Endodermal cell (in vitro differentiated cells): ENCODE data around the gene BLOC1S1. TPM values are rescaled to one million over a fixed set of nuclear protein-coding genes. Genes with fewer than 3 reads are reported as not detected.

Experiments used
- DNase-seq: peaks from one replicate; pipeline ENCODE4 v3.0.0-alpha.2; 2017
- H3K27ac ChIP-seq: 2 replicates; pipeline ENCODE4 v1.5.1; 2013; ENCODE audit warnings: mild to moderate bottlenecking, low read depth, low read length, moderate library complexity
- H3K27me3 ChIP-seq: 2 replicates; pipeline ENCODE4 v1.6.1; 2013; ENCODE audit warnings: mild to moderate bottlenecking, low read length, moderate library complexity; ENCODE audit not compliant: insufficient read depth, control insufficient read depth, poor library complexity, severe bottlenecking
- H3K36me3 ChIP-seq: 2 replicates; pipeline ENCODE4 v1.7.0; 2013; ENCODE audit warnings: mild to moderate bottlenecking, low read length, moderate library complexity; ENCODE audit not compliant: control insufficient read depth, insufficient read depth
- H3K4me1 ChIP-seq: one replicate; pipeline ENCODE4 v1.7.0; 2013; ENCODE audit warnings: low read length; ENCODE audit not compliant: control insufficient read depth, insufficient read depth
- H3K4me3 ChIP-seq: 2 replicates; pipeline ENCODE4 v1.5.1; 2013; ENCODE audit warnings: mild to moderate bottlenecking, low read length, moderate library complexity
- H3K9ac ChIP-seq: 2 replicates; pipeline ENCODE4 v1.6.1; 2013; ENCODE audit warnings: mild to moderate bottlenecking, low read length, moderate library complexity; ENCODE audit not compliant: poor library complexity, severe bottlenecking; ENCODE audit errors: extremely low read depth
- H3K9me3 ChIP-seq: 2 replicates; pipeline ENCODE4 v1.6.1; 2013; ENCODE audit warnings: mild to moderate bottlenecking, low read length, moderate library complexity; ENCODE audit not compliant: control insufficient read depth
- H3K27ac Mint-ChIP-seq: 2 replicates; pipeline ENCODE4 v1.8.0; 2020; ENCODE audit warnings: mixed read lengths
- H3K27me3 Mint-ChIP-seq: 2 replicates; pipeline ENCODE4 v1.8.0; 2021; ENCODE audit warnings: mild to moderate bottlenecking, mixed read lengths; ENCODE audit not compliant: insufficient read depth
- H3K36me3 Mint-ChIP-seq: 2 replicates; pipeline ENCODE4 v1.8.0; 2020; ENCODE audit warnings: low read depth, mixed read lengths
- H3K4me1 Mint-ChIP-seq: 2 replicates; pipeline ENCODE4 v1.8.0; 2020; ENCODE audit warnings: mixed read lengths
- H3K4me3 Mint-ChIP-seq: 2 replicates; pipeline ENCODE4 v1.8.0; 2020; ENCODE audit warnings: mild to moderate bottlenecking, moderate library complexity, mixed read lengths
- H3K9me3 Mint-ChIP-seq: 2 replicates; pipeline ENCODE4 v1.8.0; 2020; ENCODE audit warnings: mild to moderate bottlenecking, mixed read lengths
- WGBS, 2 experiments: methylation state at CpG; one replicate each; pipeline versions ENCODE4 v1.1.5 to v1.1.7; 2013; ENCODE audit warnings: missing lambda C conversion rate in 2 of 2, mixed read lengths in 1 of 2; ENCODE audit not compliant: insufficient coverage in 1 of 2, insufficient read length in 1 of 2; 5-methylcytosine and 5-hydroxymethylcytosine counted together
- total RNA-seq, 2 donors: library from RNA; stranded (reverse); fragmentation: NEBNext Ultra II Directional in 1 of 2; extraction: Animal tissue kit (Norgen Biotek cat#: 25700) in 1 of 2; gene quantifications; 2 replicates in 1 of 2; 3 replicates in 1 of 2; pipeline ENCODE4 v1.2.1, GENCODE V29; 2021
- TF ChIP-seq, protein P1 (sequence below): fragments of 200-600 bp; sonication (generic); conservative IDR thresholded peaks from 2 replicates; pipeline ENCODE4 v1.5.0; 2021; ENCODE audit warnings: antibody characterized with exemption, mild to moderate bottlenecking

Gene BLOC1S1
- total RNA-seq, 2 donors from 2014 or later: 95.1 to 102 TPM

- Histone ChIP-seq H3K4me3 (no peak overlapping the region), H3K9me3 (no peaks in the 10 kb centered on the region), H3K36me3 (no peaks in the 10 kb centered on the region), H3K27ac (no peak overlapping the region), H3K9ac (no peak overlapping the region), H3K4me1 (no peaks in the 10 kb centered on the region), H3K27me3 (no peaks in the 10 kb centered on the region)
- H3K27me3 Mint-ChIP-seq: no peaks in the 10 kb centered on the region
- H3K9me3 Mint-ChIP-seq: no peaks in the 10 kb centered on the region
- no peak overlapping the region for H3K4me3 Mint-ChIP-seq
- 96 to 100% methylated on average over 5 to 6 of the region's 6 CpGs for WGBS, 2 experiments
- no peak for DNase-seq
- TF ChIP-seq, protein P1, sequence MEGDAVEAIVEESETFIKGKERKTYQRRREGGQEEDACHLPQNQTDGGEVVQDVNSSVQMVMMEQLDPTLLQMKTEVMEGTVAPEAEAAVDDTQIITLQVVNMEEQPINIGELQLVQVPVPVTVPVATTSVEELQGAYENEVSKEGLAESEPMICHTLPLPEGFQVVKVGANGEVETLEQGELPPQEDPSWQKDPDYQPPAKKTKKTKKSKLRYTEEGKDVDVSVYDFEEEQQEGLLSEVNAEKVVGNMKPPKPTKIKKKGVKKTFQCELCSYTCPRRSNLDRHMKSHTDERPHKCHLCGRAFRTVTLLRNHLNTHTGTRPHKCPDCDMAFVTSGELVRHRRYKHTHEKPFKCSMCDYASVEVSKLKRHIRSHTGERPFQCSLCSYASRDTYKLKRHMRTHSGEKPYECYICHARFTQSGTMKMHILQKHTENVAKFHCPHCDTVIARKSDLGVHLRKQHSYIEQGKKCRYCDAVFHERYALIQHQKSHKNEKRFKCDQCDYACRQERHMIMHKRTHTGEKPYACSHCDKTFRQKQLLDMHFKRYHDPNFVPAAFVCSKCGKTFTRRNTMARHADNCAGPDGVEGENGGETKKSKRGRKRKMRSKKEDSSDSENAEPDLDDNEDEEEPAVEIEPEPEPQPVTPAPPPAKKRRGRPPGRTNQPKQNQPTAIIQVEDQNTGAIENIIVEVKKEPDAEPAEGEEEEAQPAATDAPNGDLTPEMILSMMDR: no peak
- no peak overlapping the region for H3K27ac Mint-ChIP-seq
- no peaks in the 10 kb centered on the region for H3K4me1 Mint-ChIP-seq
- H3K36me3 Mint-ChIP-seq: peaks cover 28% of the 10 kb centered on the region
These were observed 19.7 kb upstream of the BLOC1S1 start for GRCh38 chr12:55696141-55696540.

DNA sequence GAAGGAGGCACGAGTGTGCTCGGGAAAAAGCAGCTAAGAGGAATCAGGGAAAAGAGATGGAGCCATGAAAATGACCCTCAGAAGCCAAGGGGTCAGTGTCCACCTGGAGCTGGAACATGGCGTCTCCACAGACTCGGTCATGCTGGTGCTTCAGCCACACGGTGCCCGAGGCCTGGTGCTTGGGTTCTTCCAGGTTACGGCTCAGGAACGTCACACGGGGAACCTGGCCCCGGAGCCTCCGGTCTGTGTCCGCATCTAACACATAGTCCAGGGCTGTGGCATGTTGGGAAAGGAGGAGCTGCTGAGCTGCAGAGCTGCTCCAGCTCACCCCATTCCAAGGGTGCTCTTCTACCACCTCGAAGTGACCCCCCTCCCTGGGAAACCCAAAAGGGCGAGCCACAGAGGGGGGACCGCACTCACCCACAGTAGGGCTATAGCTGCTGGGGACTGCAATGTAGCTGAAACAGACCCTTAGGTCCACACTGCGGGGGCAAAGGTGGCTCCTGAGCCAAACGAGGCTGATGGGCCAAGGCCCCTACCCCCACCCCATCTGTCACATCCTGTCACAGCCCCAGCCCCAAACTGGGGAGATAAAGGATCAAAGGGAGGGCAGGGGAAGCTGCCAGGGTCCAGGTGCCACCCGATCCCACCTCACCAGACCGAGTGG, 18.9 kb upstream of the BLOC1S1 start:
- Mint-ChIP-seq H3K27ac (no peak overlapping the region), H3K9me3 (no peaks in the 10 kb centered on the region), H3K27me3 (no peaks in the 10 kb centered on the region), H3K4me1 (no peaks in the 10 kb centered on the region), H3K36me3 (peaks cover 26% of the 10 kb centered on the region), H3K4me3 (no peak overlapping the region)
- no peaks in the 10 kb centered on the region for H3K27me3 ChIP-seq
- no peaks in the 10 kb centered on the region for H3K36me3 ChIP-seq
- no peak overlapping the region for H3K27ac ChIP-seq
- 93 to 95% methylated on average over 10 to 19 of the region's 19 CpGs for WGBS, 2 experiments
- TF ChIP-seq, protein P1: no peak
- no peak for DNase-seq
- no peak overlapping the region for H3K9ac ChIP-seq
- H3K4me3 ChIP-seq: no peak overlapping the region
- H3K4me1 ChIP-seq: no peaks in the 10 kb centered on the region
- H3K9me3 ChIP-seq: no peaks in the 10 kb centered on the region

DNA sequence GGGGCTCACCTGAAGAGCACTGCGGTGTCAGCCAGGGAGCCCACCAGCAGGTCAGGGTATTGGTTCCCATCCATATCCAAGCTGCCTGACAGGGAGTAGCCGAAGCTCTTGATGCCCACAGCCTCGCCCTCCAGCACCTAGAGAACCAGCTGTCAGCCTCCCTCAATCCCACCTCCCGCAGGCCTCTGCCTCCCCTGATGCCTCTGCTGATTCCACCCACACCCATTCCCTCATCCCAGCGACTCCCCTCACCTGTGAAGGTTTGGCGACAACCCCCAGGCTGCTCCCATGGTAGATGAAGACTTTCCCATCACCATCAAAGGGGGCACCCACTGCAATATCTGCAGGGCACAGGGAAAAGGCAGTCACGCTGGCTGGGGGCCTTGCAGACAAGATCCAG, 18.2 kb upstream of the BLOC1S1 start:
- Mint-ChIP-seq H3K4me1 (no peaks in the 10 kb centered on the region), H3K27me3 (no peaks in the 10 kb centered on the region), H3K27ac (no peak overlapping the region), H3K36me3 (peaks cover 27% of the 10 kb centered on the region), H3K9me3 (no peaks in the 10 kb centered on the region), H3K4me3 (no peak overlapping the region)
- no peak for DNase-seq
- Histone ChIP-seq H3K27ac (no peak overlapping the region), H3K9me3 (no peaks in the 10 kb centered on the region), H3K4me3 (no peak overlapping the region), H3K4me1 (no peaks in the 10 kb centered on the region), H3K27me3 (no peaks in the 10 kb centered on the region), H3K9ac (no peak overlapping the region), H3K36me3 (no peaks in the 10 kb centered on the region)
- 82 to 97% methylated on average over 5 to 7 of the region's 7 CpGs for whole genome bisulfite sequencing, 2 experiments
- TF ChIP-seq, protein P1: no peak
